ENCODE measurements around the gene SLC22A4.

Gene SLC22A4

DNA sequence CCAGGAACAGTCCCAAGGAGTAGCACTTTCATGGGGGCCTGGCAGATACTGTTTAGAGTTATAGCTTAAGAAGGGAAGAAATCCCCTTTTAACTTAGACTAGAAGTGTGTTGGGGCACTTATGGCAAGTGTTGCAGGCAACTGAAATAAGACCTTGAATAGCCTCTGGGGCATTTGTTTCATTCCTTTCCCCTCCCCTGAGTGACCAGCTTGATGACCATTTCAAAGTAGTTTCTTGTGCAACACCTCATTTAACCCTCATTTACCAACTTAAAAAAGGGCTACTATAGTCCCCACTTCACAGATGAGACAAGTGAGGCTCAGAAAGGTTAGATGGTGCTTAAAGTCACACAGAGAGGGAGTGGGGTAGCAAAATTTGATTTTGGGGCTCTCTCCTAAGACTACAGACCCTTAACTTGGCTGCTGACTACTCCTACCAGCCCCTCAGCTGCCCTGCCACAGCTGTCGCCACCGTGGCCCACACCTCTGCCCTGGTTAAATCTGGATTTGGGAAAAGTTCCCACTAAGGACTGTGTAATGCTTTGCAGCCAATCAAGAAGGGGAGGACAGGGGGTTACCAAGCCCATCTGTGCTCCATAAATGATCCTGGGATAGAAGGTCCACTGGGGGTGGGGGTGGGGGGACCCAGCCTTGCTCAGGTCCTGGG lies 31.2 kb upstream of the SLC22A4 start:
- DNase-seq: no peak

DNA sequence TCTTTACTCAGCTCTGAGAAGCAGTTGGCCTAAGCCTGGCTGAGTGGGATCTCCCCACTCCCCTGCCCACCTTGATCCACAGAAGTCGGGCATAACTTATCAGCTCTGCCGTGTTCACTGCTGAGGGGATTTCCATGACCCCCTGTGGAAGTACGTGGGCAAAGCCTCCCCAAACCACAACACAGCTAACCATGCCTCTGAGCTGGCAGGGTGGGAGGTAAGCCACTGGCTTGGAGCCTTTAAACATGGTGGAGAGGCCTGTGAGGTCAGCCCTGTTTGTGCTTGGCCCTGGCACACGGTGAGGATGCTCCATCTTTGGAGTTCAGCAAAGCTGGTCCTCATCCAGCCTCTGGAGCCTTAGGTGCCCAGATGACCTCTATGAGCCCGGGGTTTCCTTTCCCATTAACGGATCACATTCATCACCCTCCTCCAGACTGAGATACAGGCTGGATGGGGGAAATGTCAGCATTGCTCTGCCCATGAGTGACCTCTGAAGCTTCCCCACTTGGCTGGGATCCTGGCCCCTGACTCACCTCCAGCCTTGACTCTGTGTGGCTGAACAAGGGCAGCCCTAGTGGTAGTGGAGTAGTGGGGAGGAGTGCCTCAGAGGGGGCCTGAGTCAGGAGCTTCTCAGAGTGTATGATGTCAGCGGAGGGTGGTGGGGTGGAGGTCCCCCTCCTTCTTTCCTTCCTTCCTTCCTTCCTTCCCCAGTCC lies 30.5 kb upstream of the SLC22A4 start:
- DNase-seq: peak; percentile 22

DNA sequence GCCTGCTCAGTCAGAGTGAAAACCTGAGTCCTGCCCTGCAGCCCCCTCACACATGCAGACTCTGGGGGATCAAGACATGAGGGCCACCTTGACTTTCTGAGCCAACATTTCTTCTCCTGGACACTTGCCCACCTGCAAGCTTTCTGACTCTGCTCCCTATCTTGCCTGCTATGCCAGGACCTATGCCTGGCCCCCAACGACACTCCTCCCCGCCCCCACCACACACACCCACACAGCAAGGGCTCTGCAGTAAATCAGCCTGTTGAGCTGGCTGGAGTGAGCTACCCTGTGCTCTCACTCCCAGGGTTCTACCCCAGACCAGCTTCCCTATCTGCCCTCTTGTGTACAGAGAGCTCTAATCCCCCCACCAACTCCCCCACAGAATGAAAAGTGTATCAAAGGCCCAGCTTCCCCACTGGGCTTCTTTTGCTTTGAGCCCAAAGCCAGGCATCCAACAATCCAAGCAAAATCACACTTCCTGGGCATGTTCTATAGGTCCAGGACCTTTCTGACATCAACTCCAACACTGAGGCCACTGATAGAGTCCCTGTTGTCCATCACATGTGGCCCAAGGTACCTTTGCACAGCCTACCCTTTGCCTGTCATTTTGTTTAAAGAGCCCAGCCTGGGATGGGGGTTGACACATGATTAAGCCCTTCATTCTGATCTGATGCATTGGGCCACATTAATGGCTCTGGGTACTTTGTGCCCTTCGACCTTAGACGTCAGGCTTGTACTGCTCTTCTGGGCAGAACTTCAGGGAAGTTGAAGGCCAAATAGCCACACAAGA lies 29.5 kb upstream of the SLC22A4 start:
- DNase-seq: no peak

DNA sequence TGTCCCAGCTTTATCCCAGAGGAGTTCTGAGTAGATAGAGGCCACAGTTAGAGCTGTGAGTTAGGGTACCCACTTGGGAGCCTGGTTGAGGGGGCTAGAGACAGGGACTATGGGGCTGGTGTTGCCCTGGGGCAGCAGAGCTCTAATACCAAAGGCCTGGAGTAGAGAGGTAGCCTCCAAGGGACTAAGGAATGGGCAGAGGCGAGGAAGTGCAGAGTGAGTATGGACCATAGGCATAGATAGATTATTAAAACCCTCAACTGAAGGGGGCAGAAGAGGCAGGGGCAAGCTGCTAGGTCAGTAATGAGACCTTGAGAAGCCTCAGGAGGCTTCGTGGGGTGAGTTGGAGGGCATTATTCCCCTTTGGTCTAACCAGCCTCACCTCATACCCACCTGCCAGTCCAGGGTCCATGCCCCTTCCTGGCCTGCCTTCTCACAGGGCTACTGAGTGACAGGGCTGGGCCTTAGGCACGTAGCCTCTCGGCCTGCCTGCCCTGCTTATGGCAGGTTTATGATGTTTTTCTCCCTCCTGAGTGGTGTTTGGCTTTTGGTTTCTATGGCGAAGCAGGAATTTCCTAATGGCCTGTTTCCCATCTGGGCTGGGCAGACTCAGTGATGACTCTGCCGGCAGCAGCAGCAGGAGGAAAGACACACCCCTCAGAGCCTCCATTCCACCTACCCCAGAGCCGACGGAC lies 28.7 kb upstream of the SLC22A4 start:
- DNase-seq: no peak

DNA sequence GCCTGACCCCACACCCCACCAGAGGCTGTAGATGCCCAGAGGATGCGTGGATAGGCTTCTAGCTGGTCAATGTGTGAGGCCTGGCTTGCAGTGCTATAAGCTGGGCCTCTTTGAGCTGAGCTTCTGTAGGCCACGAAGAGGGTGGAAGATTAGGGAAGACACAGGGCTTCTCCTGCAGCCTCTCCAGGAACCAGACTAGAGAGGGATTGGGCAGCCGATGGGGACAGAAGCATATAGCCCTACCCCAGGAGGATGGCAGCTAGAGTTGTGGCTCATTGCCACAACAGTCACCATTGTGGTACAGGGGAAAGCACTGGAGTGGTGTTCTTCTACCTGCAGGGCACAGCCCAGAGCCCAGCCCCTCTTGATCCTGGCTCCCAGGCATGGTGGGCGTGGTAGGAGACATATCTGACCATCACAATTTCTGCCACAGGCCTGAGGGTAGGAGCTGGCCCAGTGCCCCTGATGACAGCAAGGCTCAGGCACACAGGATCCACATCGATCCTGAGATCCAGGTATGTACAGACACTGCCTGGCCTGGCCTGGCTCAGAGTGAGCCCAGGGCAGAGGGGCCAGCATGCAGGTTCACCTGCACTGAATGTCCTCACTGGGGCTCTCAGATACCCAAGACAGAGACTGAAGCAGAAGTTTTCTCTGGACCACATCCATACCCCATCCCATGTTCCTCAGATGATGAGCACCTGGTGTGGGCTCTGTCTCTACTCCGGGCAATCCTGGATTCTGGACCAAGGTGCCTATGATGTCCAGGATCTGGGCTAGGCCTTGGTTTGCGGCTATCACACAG lies 28.0 kb upstream of the SLC22A4 start:
- DNase-seq: no peak

GRCh38 chr5:132266836-132267160 lies 27.4 kb upstream of the SLC22A4 start:
- no peak for DNase-seq

- no peak for DNase-seq
Measured at GRCh38 chr5:132267166-132267739, 26.9 kb upstream of the SLC22A4 start.

- DNase-seq: no peak
Measured at GRCh38 chr5:132267931-132268768, 26.0 kb upstream of the SLC22A4 start.

DNA sequence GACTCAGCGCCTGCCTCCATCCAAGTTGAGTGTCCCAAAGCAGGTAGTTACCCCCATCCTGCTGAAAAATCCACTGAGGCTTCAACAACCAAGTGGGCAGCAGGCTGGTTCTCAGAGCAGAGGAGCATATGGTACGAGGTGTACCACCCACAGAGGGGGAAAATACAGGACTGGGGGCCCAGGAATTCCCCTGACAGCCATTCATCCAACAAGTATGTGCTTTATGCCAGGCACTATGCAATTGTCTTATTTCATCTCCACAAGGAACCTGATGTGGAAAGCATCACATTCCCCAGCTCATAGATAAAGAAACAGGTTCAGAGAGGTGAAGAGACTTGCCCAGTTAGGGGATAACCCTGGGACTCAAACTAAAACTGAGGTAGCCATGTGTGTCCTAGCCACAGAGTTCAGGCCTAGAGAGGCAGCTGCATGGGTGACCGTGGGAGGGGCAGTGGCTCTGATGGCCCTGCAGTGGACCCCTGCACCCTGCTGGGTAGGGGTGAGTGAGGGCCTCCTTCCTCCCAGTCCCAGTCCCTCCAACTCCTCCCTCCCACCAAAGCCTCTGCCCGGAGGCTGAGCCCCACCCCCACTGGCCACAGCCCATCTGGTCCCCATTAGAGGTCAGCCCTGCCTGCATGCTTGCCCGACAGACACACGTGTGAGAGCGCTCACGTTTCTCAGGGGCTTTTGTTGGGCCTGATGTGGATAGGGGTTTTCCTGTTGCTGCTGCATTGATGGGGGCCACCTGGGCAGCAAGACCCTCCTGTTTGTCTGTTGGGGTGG lies 25.2 kb upstream of the SLC22A4 start:
- DNase-seq: no peak

DNA sequence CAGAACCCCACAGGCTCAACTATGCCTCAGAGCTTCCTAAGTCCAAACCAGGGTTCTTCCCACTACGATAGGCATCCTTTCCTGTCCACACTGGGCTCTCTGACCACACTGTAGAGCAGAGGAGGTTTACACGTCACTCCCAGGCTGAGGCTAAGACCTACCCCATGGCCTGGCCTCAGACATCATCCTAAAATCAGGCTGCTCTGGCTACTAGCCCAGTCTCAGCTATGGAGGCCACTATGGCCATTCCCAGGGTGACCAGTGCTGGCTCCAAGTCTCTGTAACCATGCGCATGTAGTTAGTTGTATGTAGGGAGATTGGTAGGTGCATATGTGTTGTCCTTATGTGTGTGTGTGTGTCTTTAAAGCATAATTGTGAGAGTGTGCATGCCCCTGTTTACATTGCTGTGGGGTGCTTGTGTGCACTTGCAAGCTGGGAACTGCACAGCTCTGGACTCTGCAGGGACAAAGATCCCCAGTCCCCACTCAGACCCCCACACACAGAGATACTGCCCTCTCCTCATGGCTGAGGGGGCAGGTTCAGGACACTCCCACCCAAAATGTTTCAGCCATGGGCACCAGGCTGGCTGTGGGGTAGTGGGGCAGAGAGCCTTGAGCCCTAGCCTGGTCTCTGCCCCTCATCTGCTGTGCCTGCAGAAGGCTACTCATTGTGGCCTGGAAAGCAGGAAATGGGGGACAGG lies 24.4 kb upstream of the SLC22A4 start:
- DNase-seq: no peak

GRCh38 chr5:132270335-132270665 lies 23.9 kb upstream of the SLC22A4 start:
- DNase-seq: no peak

DNA sequence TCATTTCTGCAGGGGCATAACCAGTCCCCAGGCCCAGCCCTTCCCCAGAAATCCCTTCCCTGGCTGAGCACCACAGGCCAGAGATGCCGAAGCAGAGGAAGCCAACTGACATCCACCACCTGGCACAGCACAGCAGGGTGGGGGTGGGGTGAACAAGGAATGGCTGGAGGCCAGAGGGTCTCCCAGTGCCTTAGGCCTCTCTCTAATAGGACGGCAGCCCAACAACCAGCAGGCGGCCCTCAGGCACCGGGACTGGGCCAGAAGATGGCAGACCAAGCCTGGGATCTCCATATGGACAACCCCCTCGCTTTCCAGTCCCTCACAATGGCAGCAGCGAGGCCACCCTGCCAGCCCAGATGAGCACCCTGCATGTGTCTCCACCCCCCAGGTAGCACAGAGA lies 23.5 kb upstream of the SLC22A4 start:
- DNase-seq: no peak

GRCh38 chr5:132271251-132272246 lies 22.6 kb upstream of the SLC22A4 start:
- DNase-seq: no peak

DNA sequence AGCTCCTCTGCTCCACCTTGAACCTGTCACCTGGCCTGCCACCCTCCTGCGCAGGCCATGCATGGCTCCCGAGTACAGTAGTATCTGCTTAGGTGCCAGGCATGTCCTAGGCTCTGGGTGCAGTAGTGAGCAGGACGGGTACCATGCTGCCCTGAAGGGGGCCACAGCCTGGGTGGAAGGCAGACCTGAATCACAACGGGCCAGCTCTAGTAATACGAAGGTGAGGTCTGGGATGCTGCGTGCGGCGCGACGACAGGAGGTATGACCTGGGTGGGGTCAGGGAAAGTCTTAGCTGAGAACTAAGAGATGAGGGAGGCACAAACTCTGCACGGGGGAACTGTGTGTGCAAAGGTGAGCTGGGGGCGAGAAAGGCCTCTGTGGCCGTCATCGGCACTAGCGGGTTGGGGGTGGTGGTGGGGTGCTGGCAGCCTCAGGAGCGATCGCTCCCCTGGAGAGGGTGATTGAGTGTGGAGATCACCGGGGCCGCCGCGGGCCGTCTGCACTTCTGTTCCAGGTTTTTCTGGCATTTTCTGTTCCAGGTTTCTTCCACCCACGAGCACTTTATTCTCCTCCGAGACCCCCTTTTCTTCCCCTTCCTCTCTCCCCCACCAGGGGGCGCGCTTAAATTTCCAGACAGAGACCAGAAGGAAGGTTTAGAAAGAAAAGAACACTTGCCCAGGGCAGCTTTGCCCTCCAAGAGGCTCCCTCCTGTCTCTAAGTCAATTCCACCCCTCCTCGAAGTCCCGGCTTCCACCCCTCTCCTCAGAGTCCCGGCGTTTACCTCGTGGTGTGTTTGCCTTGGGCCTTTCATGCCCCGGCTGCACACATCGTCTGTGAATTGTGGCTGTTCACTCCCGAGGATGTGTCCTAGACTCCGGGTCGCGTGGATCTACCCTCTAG lies 21.6 kb upstream of the SLC22A4 start:
- DNase-seq: peak; percentile 69

DNA sequence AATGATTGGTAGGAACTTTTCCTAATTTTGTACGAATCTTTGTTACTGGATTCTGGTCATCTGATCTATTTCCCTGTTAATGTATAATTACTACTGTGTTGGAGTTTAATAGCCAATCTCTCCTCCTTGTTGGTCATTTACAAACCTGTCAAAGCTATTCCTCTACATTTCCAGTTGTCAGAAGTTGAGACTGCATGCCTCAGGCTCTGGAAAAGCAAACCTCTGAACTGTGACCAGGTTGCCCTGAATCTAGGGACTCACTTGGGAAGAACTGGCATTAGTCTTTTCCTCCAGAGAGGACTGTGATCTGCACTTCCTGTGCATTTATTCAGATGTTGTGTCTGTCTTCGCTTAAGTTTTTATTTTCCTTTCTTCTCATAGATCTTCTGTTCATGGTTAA lies 20.6 kb upstream of the SLC22A4 start:
- no peak for DNase-seq

- no peak for DNase-seq
Measured at GRCh38 chr5:132274050-132274792, 20.0 kb upstream of the SLC22A4 start.

Measured in activated T-cell treated with anti-CD3 and anti-CD28 coated beads for 4 hours (primary cell).